Neutrophil (primary cell): ENCODE measurements around the gene CD74.
A peak's percentile ranks its signal among the peaks of the same experiment; 100 is the strongest.

ENCODE experiments used
- H3K27ac ChIP-seq: fragments of 200-600 bp; sonication (generic); 2 replicates; pipeline ENCODE4 v1.5.1; 2016; ENCODE audit warnings: mild to moderate bottlenecking, moderate library complexity
- H3K27me3 ChIP-seq: fragments of 200-600 bp; sonication (generic); 2 replicates; pipeline ENCODE4 v1.6.0; 2016; ENCODE audit warnings: mild to moderate bottlenecking
- H3K36me3 ChIP-seq: fragments of 200-600 bp; sonication (generic); 2 replicates; pipeline ENCODE4 v1.5.1; 2017
- H3K4me1 ChIP-seq, 2 experiments: fragments of 200-600 bp in 1 of 2; sonication (generic) in 1 of 2; 1 replicate in 1 of 2; 2 replicates in 1 of 2; pipeline versions ENCODE4 v1.5.1 to v1.6.1; 2013 to 2016; ENCODE audit warnings: low read depth in 1 of 2, low read length in 1 of 2, mild to moderate bottlenecking in 1 of 2, moderate library complexity in 1 of 2; ENCODE audit not compliant: control insufficient read depth in 1 of 2, insufficient read depth in 1 of 2
- H3K4me3 ChIP-seq, 2 experiments: fragments of 200-600 bp in 1 of 2; sonication (generic) in 1 of 2; 1 replicate in 1 of 2; 2 replicates in 1 of 2; pipeline ENCODE4 v1.5.1; 2013 to 2016; ENCODE audit warnings: low read depth in 1 of 2, low read length in 1 of 2, mild to moderate bottlenecking in 1 of 2, moderate library complexity in 1 of 2
- H3K9me3 ChIP-seq: fragments of 200-600 bp; sonication (generic); 2 replicates; pipeline ENCODE4 v1.5.1; 2016
- TF ChIP-seq, protein P1 (sequence below): fragments of 200-600 bp; sonication (generic); IDR thresholded peaks from 2 replicates; pipeline ENCODE4 v1.5.1; 2016; ENCODE audit warnings: antibody characterized with exemption

CD74 gene

GRCh38 chr5:150410524-150411244 is 2.0 kb downstream of the CD74 start:
- H3K4me3 ChIP-seq = peak overlapping the region; percentile 78 to 95
- H3K27me3 ChIP-seq = no peaks in the 10 kb centered on the region
- H3K9me3 ChIP-seq = no peaks in the 10 kb centered on the region
- H3K36me3 ChIP-seq = peaks cover 18% of the 10 kb centered on the region
- H3K27ac ChIP-seq = peak overlapping the region; percentile 96
- TF ChIP-seq, protein P1, sequence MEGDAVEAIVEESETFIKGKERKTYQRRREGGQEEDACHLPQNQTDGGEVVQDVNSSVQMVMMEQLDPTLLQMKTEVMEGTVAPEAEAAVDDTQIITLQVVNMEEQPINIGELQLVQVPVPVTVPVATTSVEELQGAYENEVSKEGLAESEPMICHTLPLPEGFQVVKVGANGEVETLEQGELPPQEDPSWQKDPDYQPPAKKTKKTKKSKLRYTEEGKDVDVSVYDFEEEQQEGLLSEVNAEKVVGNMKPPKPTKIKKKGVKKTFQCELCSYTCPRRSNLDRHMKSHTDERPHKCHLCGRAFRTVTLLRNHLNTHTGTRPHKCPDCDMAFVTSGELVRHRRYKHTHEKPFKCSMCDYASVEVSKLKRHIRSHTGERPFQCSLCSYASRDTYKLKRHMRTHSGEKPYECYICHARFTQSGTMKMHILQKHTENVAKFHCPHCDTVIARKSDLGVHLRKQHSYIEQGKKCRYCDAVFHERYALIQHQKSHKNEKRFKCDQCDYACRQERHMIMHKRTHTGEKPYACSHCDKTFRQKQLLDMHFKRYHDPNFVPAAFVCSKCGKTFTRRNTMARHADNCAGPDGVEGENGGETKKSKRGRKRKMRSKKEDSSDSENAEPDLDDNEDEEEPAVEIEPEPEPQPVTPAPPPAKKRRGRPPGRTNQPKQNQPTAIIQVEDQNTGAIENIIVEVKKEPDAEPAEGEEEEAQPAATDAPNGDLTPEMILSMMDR = no peak
- H3K4me1 ChIP-seq = peaks cover 37 to 38% of the 10 kb centered on the region in 2 experiments

- H3K27ac ChIP-seq = peak overlapping the region; percentile 96
- H3K36me3 ChIP-seq = peaks cover 26% of the 10 kb centered on the region
- H3K9me3 ChIP-seq = no peaks in the 10 kb centered on the region
- H3K4me1 ChIP-seq = peaks cover 37 to 38% of the 10 kb centered on the region in 2 experiments
- TF ChIP-seq, protein P1 = no peak
- H3K27me3 ChIP-seq = no peaks in the 10 kb centered on the region
- H3K4me3 ChIP-seq = peak overlapping the region; percentile 78 to 95
Observed at GRCh38 chr5:150409638-150410523, 2.8 kb downstream of the CD74 start.

DNA sequence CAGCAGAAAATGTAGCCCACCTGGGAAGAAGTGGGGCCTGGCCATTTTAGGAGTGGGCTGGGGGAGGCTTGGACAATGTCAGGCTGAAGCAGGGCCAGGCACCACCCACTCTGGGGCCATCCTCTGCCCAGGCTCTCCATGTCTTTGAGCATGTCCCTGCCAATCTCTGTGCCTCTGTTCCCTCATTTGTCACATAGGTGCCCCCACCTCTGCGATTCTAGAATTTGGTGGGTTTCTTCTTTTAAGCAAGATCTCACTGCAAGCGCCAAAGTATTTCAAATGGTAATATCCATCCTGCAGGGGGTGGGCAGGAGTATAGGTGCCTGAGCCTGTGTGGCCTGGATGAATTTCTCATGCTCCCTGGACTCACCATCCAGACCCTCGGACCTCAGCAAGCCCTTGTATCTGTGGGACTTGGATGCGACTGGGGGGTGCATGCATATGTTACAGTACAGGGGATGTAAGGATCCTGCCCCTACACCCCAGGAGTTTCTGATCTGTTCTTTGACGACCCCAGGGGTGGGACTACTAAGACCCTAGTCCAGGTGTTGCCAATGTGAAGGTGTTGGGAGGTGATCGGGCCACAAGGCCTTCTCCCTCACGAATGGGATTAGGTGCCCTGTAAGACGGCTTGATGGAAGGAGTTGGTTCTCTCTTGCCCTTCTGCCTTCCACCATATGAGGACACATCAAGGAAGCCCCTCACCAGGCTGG is 4.3 kb downstream of the CD74 start:
- TF ChIP-seq, protein P1 = no peak
- Histone ChIP-seq H3K36me3 (peaks cover 41% of the 10 kb centered on the region), H3K9me3 (no peaks in the 10 kb centered on the region), H3K4me3 (no peak overlapping the region), H3K4me1 (peaks cover 33% of the 10 kb centered on the region in 2 experiments), H3K27me3 (no peaks in the 10 kb centered on the region), H3K27ac (no peak overlapping the region)

- H3K4me1 ChIP-seq = peaks cover 26 to 27% of the 10 kb centered on the region in 2 experiments
- no peak overlapping the region for H3K27ac ChIP-seq
- H3K27me3 ChIP-seq = no peaks in the 10 kb centered on the region
- TF ChIP-seq, protein P1 = no peak
- no peaks in the 10 kb centered on the region for H3K9me3 ChIP-seq
- no peak overlapping the region for H3K4me3 ChIP-seq
- peaks cover 53% of the 10 kb centered on the region for H3K36me3 ChIP-seq
Observed at GRCh38 chr5:150407096-150407720, 5.5 kb downstream of the CD74 start.

DNA sequence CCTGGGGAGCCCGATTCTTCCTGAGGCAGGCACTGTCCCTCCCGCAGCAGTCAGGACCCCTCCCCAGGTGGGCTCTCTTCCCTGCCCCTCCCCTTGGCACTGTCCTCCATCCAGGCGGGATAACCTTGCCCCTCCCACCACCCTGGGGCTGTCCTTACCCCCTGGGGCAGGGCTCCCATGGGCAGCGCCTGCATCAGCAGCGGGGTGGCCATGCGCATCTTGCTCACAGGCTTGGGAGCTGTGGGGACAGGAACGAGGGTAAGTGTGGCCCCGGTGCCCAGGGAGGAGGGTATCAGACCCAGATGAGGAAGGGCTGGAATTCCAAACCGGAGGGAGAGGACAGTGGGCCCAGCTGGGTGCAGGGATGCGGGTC is 6.0 kb downstream of the CD74 start:
- H3K4me1 ChIP-seq = peaks cover 21 to 22% of the 10 kb centered on the region in 2 experiments
- H3K27ac ChIP-seq = no peak overlapping the region
- H3K9me3 ChIP-seq = no peaks in the 10 kb centered on the region
- H3K4me3 ChIP-seq = no peak overlapping the region
- TF ChIP-seq, protein P1 = no peak
- peaks cover 58% of the 10 kb centered on the region for H3K36me3 ChIP-seq
- no peaks in the 10 kb centered on the region for H3K27me3 ChIP-seq
